GM19438 (cell line): ENCODE data around the gene GAN.

ENCODE experiments used
- ATAC-seq: cut with Tn5 transposase; IDR thresholded peaks from one replicate; pipeline ENCODE4 v1.9.1; 2021; ENCODE audit warnings: low read depth; ENCODE audit not compliant: unreplicated experiment

GAN gene

DNA sequence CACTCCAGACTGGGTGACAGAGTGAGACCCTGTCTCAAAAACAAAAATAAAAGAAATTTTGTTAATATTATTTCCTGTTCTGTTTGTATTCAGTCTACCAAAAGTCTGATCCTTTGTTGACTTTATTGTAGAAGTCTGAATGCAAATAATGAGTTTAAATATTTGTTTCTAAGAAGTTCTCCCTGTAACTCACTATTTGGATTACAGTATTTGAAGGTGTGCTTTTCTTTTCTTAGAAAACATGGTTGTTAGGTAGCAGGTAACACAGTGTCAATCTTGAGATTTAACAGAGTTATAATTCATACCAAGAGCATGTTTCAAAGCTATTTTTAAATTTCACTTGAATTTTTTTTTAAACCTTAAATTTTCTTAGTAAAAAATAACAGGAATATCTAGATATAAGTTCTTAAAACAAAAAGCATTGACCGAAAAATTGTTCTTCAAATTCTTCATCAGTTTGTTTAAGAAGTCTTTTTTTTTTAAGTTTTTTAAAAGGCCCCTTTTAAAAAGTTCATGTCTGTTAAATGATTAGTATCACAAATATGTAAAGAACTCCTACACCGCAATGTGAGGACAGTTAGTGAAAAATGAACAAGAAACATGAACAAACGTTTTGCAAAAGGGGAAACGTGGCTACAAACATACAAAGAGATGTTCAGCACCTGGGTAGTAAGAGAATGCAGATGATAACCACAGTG lies 35.0 kb downstream of the GAN start:
- no peak for ATAC-seq

DNA sequence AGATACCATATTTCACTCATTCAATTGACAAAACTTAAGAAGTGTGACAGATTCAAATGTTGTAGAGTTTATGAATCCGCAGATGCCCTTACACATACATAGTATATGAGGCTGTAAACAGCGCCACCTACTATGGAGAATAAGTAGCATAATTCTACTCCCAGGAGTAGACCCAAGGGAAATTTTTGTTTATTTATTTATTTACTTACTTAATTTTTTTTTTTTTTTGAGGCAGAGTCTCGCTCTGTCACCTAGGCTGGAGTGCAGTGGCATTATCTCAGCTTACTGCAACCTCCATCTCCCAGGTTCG lies 35.5 kb downstream of the GAN start:
- ATAC-seq = no peak

DNA sequence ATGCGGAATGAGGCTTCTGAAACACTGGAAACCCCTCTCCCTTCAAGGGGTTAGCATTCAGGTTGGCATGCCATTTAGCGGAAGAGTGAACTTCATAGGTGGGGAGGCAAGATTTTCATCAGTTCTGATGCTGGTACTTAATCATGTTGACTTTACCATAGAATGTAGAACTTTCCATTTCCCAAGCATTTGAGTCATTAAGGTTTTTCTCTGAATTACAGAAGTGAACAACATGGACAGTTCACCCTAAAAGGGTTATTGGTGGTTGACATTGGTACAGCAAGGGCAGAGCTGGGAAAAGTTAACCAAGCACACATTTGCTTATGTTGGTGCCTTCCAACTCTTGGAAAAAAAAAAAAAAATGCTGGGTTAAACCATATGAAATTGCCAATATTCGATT lies 39.1 kb downstream of the GAN start:
- ATAC-seq = no peak

GRCh38 chr16:81357711-81358260 lies 43.0 kb downstream of the GAN start:
- no peak for ATAC-seq

- no peak for ATAC-seq
Measured at GRCh38 chr16:81358860-81359259, 44.1 kb downstream of the GAN start.

GRCh38 chr16:81360135-81360534 lies 45.4 kb downstream of the GAN start:
- no peak for ATAC-seq

DNA sequence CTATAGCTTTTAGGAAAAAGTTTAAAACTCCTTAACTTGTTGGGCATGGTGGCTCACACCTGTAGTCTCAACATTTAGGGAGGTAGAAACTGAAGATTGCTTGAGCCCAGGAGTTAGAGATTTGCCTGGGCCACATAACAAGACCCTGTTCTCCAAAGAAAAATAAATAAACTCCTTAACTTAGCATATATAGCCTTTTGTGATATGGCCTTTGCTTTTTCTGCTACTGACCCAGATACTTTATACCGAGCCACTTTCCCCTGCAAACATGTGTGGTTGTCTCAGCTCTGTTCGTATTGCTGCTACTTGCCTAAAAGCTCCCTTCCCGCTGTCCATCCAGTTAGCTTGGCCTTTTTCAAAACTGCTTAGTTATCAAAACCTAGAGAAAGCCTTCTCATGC lies 51.0 kb downstream of the GAN start:
- no peak for ATAC-seq

DNA sequence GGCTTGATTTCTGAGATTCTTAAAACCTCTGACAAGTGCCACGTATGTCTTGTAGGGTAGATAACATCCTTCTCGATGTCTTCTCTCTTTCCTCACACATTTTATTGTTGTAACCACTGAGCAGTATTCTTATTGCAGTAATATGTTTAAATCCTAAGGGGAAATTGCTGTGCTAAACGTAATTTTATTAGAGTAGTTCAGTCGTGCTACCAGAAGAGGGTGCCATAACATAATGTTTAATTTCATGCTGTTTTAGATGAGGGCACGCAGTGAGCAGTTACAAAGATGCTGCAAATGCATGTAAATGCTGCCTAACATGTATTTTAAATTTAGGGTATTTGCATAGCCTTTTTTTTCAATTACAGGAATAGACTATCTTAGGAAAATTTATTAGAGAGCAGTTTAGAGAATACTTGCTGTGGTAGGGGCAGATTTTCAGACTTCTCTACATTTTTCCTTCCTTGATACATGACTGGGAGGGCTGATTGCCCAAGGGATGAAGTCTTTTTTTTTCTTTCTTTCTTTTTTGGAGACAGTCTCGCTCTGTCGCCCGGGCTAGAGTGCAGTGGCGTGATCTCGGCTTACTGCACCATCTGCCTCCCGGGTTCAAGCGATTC lies 51.7 kb downstream of the GAN start:
- ATAC-seq = no peak

GRCh38 chr16:81367821-81368220 lies 53.1 kb downstream of the GAN start:
- no peak for ATAC-seq

DNA sequence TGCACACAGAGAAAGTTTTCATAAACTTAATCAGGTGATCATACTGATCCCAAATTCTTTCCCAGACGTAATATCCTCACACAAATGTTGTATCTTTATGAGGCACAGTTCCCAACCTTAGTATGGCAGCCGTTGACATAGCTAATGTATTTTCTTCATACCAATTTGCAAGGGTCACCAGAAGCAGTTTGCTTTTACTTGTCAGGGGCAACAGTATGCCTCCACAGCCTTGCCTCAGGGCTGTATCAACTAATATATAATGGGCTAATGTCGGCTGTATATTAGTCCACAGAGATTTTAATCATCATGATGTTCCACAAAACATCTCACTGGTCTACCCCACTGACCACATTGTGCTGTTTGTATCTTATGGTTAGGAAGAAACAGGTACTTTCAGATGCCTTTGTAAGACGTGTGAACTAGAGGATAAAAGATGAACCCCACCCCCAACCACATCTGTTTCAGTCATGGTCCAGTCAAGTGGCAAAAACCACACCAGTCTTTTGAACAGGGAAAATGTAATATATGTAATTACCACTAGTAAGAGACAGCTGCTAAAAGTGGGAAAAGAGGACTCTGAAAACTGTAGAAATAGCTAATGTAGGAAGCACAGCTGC lies 55.2 kb downstream of the GAN start:
- ATAC-seq = no peak

- no peak for ATAC-seq
Measured at GRCh38 chr16:81371106-81371505, 56.3 kb downstream of the GAN start.

DNA sequence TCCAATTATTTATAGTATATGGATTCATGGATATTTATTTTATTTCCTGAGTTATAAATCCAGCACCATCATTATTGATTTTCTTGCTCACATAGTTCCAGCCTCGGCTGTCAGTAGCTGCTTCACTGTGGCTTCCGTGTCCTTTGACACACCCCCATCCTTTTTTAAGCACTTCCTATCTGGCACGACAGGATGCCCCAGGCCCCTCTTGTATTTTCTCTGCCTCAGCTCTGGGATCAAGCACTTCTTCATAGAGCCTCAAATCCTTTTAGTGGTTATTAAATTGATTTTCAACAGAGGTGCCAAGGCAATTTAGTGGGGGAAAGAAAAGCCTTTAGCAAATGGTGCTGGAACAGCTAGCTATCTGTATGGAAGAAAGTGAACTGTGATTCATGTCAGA lies 59.8 kb downstream of the GAN start:
- ATAC-seq = no peak

GRCh38 chr16:81376880-81377279 lies 62.1 kb downstream of the GAN start:
- no peak for ATAC-seq

DNA sequence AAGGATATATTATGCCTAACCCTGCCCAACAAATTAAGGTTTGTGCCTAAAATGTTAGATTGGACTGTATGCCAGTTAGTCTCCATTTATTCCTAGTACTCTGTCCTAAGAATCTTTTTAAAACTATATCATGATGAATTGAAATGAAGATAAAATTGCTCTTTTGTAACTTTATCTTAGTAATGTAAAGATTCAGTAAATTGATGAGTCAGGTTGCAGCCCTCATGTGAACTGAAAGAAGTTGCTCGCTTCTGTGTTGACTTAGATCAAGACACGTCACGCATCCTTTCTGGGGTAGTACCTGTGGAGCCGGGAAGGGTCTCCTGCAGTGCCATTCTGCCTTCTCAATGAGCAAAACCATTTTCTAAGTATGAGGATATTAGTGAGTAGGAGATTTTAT lies 63.3 kb downstream of the GAN start:
- ATAC-seq = no peak

DNA sequence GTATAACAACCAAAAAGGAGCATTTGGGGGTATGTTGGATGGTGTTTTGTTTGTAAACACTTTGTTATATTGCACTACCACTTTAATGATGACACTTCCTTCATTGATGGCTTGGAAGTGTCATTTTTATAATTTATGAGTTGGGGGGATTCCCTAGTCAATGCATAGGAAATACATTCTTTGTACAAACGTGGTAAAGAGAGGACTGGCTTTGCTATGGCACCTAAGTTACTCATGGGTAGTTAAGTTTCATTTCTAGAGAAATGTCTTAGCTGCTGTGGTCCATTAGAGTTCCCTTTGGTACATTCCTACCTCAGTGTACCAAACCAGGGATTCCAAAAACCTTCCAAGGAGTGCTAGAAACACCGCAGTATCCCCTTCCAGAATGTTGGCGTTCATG lies 66.2 kb downstream of the GAN start:
- ATAC-seq = no peak

- ATAC-seq = no peak
Measured at GRCh38 chr16:81384006-81384405, 69.2 kb downstream of the GAN start.

DNA sequence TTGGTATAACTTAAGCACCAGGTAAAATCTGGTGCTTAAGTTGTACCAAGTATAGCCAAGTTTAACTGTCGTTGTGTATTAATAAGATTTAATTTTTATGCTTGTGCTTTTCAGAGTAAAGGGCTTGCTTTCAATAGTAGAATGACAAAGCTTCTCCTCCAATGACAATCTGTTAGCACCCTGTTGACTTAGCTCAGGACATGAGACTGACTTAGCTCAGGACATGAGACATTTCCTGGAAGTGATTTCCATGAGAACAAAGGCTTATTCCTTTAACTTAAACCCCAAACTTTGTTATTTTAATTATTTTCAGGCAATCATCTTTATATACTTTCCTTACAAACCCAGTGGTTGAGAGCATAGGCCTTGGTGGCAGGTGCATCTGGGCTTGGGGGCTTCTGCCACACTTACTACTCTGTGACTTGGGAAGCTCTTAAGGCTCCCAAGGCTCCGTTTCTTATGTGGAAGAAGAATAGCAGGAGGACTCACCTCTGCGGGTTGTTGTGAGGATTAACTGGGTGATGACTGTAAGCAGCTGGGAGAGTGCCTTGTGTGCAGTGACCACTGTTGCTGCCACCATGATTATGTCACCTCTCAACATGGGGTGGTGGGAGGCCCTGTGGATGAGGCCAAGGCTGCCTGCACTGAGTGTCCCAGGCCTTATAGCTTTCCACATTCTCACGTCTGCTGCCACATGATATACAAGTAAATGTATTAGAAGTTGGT lies 70.4 kb downstream of the GAN start:
- no peak for ATAC-seq

DNA sequence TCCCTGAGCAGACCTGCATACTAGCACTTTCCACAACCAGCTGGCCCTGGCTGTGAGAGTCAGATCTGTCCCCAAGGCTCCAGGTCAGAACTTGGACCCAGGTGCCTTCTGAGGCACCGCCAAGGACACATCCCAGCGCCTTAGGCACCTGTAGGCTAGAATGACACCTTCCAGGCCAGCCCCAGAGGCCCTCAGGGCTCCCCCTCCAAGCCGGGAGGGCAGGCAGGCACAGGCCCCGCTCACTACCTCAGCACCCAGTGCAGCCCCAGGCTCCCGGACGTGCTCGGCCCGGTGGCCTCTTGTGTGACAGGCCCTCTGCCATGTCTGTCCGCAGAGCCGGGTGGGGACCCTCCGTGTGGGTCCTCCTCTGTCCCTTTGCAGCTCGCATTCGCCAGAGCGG lies 73.6 kb downstream of the GAN start:
- ATAC-seq = no peak

- ATAC-seq = no peak
Measured at GRCh38 chr16:81390840-81391239, 76.1 kb downstream of the GAN start.

GRCh38 chr16:81392011-81392410 lies 77.2 kb downstream of the GAN start:
- no peak for ATAC-seq

DNA sequence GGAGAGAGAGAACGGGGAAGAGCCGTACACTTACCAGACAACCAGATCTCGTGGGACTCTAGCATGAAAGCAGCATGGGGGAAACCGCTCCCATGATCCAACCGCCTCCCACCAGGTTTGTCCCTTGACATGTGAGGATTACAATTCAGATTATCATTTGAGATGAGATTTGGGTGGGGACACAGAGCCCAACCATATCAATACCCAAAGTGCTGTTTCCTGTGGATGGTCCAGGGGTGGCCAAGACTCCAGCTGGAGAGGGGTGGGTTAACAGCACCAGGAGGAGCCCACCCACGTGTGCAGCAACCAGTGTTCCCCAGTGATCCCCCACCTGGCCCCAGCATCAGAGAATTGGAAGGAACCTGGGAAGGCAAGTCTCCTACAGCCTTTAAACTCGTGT lies 79.7 kb downstream of the GAN start:
- no peak for ATAC-seq
